Ovary (tissue), 3 donors: Measurements from ENCODE around the gene TLE2.

ENCODE experiments used
- CTCF ChIP-seq, 3 donors: fragments of 450-650 bp in 2 of 3; fragments of 200-600 bp in 1 of 3; IDR thresholded peaks; one replicate each; pipeline versions ENCODE4 v1.5.1 to v1.8.0; 2016 to 2022; ENCODE audit warnings: antibody characterized with exemption in 3 of 3, mild to moderate bottlenecking in 1 of 3
- POLR2A ChIP-seq: fragments of 450-650 bp; IDR thresholded peaks from one replicate; pipeline ENCODE4 v1.6.1; 2017; ENCODE audit warnings: antibody characterized with exemption, mild to moderate bottlenecking, moderate library complexity
- donor health status: DM: no; HTN: no; CAD: no.

GRCh38 chr19:3034656-3035541 is 5.8 kb upstream of the TLE2 start:
- TF ChIP-seq CTCF (IDR thresholded peaks at IDR 0.05) (no peak), POLR2A (peak; percentile 32)
